BE2C (cell line): Measurements from ENCODE around the gene ADAM19.

Experiments used
- DNase-seq: peaks from one replicate; pipeline ENCODE4 v3.0.0-alpha.2; 2020
- H3K27me3 ChIP-seq: fragments of 250-450 bp; sonication (Bioruptor Pico); 2 replicates; pipeline ENCODE4 v1.5.1; 2020; ENCODE audit warnings: mild to moderate bottlenecking
- H3K36me3 ChIP-seq: fragments of 250-450 bp; sonication (Bioruptor Pico); 2 replicates; pipeline ENCODE4 v1.5.1; 2020; ENCODE audit warnings: mild to moderate bottlenecking
- H3K4me1 ChIP-seq: fragments of 250-450 bp; sonication (Bioruptor Pico); 2 replicates; pipeline ENCODE4 v1.5.1; 2020
- H3K4me3 ChIP-seq: 2 replicates; pipeline ENCODE4 v1.5.1; 2011; ENCODE audit warnings: low read depth, low read length
- H3K9me3 ChIP-seq: fragments of 250-450 bp; sonication (Bioruptor Pico); 2 replicates; pipeline ENCODE4 v1.5.1; 2020
- TF ChIP-seq, protein P1 (sequence below): IDR thresholded peaks from 2 replicates; pipeline ENCODE4 v1.5.1; 2012; ENCODE audit warnings: mild to moderate bottlenecking, low read depth, low read length

ADAM19 gene

DNA sequence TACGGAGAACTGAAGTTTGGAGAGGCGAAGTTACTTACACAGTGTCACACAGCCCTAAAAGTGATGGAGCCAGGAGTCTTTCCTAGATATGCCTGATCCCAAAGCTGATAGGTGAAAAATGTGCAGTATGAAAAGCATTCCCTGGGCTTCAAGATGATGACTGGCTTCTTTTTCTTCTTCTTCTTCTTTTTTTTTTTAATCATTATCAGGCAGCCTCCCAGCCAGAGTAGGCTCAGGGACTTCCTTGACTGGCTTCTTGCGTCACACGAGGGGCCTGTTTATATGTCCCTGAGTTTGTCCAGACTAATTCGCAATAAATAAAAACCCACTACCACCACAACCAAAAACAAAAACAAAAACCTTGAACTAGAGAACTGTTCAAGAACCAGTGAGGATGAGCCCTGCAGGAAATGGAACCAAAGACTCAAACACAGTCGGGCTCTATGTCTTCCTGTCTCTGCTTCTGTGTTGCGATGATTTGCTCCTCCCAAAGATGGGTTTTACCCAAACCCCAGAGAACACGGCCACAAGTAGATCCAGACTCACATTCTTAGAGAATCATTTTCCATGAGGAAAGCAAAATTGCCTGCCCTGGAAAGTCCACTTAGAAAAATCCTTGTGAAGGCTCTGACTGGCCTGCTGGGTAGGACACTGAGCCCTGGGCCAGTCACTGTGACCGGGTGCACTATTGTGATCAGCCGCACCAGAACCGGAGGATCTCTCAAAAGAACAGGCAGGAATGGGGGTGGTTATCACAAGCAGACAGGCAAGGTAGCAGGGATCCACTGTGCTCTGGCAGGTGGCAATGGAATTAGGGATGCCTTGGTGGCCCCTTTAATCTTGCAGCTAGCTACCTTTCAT lies 38.0 kb upstream of the ADAM19 start:
- TF ChIP-seq, protein P1, sequence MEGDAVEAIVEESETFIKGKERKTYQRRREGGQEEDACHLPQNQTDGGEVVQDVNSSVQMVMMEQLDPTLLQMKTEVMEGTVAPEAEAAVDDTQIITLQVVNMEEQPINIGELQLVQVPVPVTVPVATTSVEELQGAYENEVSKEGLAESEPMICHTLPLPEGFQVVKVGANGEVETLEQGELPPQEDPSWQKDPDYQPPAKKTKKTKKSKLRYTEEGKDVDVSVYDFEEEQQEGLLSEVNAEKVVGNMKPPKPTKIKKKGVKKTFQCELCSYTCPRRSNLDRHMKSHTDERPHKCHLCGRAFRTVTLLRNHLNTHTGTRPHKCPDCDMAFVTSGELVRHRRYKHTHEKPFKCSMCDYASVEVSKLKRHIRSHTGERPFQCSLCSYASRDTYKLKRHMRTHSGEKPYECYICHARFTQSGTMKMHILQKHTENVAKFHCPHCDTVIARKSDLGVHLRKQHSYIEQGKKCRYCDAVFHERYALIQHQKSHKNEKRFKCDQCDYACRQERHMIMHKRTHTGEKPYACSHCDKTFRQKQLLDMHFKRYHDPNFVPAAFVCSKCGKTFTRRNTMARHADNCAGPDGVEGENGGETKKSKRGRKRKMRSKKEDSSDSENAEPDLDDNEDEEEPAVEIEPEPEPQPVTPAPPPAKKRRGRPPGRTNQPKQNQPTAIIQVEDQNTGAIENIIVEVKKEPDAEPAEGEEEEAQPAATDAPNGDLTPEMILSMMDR, result no peak
- Histone ChIP-seq H3K4me1 (no peaks in the 10 kb centered on the region), H3K36me3 (no peaks in the 10 kb centered on the region), H3K9me3 (no peaks in the 10 kb centered on the region), H3K4me3 (no peak overlapping the region), H3K27me3 (0 out of 2 replicates have a peak, but pooled peaks cover 7% of the 10 kb centered on the region)
- no peak for DNase-seq

DNA sequence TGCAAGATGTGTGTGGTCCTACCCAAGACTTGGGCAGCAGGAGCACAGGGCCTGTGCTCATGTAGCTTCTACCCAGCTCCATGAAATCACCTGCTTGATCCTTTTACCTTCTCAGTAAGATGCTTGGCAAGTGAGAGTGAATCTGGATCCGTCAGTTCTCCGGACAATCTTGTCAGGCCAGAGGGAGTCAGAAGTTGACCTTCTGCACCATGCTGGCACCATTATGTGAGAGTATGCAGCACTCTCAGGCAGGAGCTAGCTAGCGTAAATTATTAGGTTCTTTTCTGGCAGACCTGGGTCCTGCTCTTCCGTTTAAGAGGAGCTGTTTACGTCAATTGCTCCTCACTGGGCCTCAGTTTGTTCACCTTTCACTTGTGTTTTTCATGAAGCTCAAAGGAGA lies 37.0 kb upstream of the ADAM19 start:
- TF ChIP-seq, protein P1, result no peak
- H3K36me3 ChIP-seq, result no peaks in the 10 kb centered on the region
- no peak overlapping the region for H3K4me3 ChIP-seq
- H3K9me3 ChIP-seq, result no peaks in the 10 kb centered on the region
- no peaks in the 10 kb centered on the region for H3K4me1 ChIP-seq
- 0 out of 2 replicates have a peak, but pooled peaks cover 7% of the 10 kb centered on the region for H3K27me3 ChIP-seq
- no peak for DNase-seq

DNA sequence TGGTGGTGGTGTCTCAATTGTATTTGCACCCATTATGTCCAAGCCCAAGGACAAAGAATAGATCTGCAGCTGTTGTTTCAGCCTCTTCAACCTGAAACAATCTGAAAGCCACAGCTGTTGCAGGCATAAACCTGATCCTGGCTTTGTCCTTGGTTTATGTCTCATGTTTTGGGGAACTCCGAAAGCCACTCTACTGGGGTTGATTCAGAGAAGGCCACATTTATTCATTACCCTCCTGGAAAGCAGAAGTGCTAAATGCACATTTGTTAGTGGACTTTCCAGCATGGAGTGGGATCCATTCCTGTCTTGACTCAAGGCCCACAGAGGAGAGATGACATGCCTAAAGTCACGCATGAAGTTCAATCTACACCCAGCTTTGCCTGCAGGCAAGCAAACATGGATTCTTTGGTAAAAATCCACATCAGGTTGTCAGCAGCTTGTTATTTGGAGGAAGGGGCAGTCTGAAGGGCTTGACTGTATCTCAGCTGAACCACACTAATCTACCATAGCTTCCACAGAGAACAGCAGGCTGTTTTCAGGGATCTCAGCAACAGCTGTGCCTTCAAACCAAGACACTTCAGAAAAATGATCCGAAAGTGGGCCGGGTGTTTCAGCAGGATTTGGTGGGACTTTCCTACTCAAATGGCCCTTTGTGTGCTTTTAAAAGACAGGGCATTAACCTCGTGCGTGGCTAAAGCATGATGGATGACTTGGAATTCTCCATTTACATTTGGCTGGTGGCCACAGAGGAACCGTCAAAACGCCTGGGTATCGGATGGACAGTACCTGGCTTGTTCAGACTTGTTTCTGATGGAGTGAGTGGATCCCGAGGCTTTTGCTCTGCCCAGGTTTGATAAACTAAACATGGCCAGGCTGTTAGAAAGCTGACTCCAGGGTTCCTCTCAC lies 36.2 kb upstream of the ADAM19 start:
- Histone ChIP-seq H3K4me1 (no peaks in the 10 kb centered on the region), H3K9me3 (no peaks in the 10 kb centered on the region), H3K36me3 (no peaks in the 10 kb centered on the region), H3K4me3 (no peak overlapping the region), H3K27me3 (0 out of 2 replicates have a peak, but pooled peaks cover 5% of the 10 kb centered on the region)
- TF ChIP-seq, protein P1, result no peak
- DNase-seq, result no peak

DNA sequence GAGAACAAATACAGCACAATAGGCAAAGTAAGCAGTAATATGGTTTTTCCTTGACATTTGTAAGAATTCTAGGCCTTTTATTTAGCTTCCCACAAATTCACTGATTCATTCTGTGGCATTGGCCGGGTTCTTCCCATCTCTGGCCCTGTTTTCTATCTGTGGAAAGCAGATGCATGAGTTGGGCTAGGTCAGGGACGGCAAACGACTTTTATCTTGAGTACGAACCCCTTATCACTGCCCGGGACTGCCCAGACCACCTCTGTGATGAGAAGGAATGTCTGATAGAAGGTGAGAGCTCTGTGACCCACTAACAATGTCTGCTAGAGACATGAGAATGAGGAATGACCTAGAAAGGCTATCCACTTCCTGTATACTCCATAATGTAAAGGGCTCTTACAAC lies 35.4 kb upstream of the ADAM19 start:
- H3K27me3 ChIP-seq, result no peaks in the 10 kb centered on the region
- TF ChIP-seq, protein P1, result no peak
- no peaks in the 10 kb centered on the region for H3K4me1 ChIP-seq
- H3K9me3 ChIP-seq, result no peaks in the 10 kb centered on the region
- no peak overlapping the region for H3K4me3 ChIP-seq
- DNase-seq, result no peak
- no peaks in the 10 kb centered on the region for H3K36me3 ChIP-seq

DNA sequence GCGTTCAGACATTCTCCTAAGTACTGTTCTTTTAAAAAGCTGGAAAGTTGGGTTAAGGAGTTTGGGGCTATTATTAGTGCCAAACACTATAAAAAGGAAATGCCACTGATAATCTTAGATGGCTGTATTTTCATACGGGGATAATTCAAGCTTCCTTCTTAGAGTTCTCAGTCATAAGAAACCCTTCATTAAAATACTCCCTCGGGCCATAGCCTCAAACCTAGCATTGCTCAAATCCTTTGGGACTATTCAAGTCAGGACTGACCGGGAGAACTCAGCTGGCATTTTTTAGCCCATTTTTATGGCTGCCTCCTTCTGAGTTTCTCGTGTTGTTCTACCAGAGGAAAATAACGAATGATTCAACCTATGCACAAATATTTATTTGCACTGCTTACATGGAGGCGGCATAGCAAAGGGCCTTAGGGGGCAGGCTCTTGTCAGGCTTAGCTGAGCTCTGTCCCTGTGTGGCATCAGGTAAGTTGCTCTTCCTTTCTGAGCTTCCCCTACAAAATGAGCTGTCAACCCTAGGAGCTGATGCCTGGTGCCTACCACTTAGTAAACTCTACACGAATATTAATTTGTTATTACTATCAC lies 33.5 kb upstream of the ADAM19 start:
- Histone ChIP-seq H3K9me3 (no peaks in the 10 kb centered on the region), H3K4me3 (no peak overlapping the region), H3K36me3 (no peaks in the 10 kb centered on the region), H3K4me1 (no peaks in the 10 kb centered on the region), H3K27me3 (no peaks in the 10 kb centered on the region)
- no peak for DNase-seq
- TF ChIP-seq, protein P1, result no peak
